HepG2 (cell line): ENCODE data around the gene APOC4.

Source experiments
- CAMTA2 ChIP-seq: sonication (generic); formaldehyde crosslinking; IDR thresholded peaks from 2 replicates; pipeline ENCODE4 v1.4.0; 2020; ENCODE audit warnings: mild to moderate bottlenecking, missing genetic modification reagents, borderline replicate concordance
- MXI1 ChIP-seq: IDR thresholded peaks from 3 replicates; pipeline ENCODE4 v1.6.1; 2012; ENCODE audit warnings: low read depth, low read length, inconsistent platforms, borderline replicate concordance
- POLR2A ChIP-seq, 2 experiments: IDR thresholded peaks; 2 replicates each; pipeline ENCODE4 v1.6.1; 2011; ENCODE audit warnings: low read depth in 2 of 2, low read length in 2 of 2, mild to moderate bottlenecking in 1 of 2, moderate library complexity in 1 of 2; ENCODE audit not compliant: insufficient read depth in 1 of 2
- TCF12 ChIP-seq, 2 experiments: fragments of 450-650 bp in 1 of 2; sonication (generic) in 1 of 2; formaldehyde crosslinking in 1 of 2; IDR thresholded peaks; 2 replicates each; pipeline versions ENCODE4 v1.6.1 to v1.8.0; 2017 to 2022; ENCODE audit warnings: antibody characterized with exemption in 1 of 2, mild to moderate bottlenecking in 1 of 2, missing genetic modification reagents in 1 of 2, moderate library complexity in 1 of 2
- TCF7L2 ChIP-seq: IDR thresholded peaks from 2 replicates; pipeline ENCODE4 v1.6.1; 2011; ENCODE audit warnings: mild to moderate bottlenecking, low read depth, low read length, moderate library complexity
- TF ChIP-seq, protein P1 (sequence below): sonication (generic); formaldehyde crosslinking; IDR thresholded peaks from 2 replicates; pipeline ENCODE4 v1.5.0; 2020; ENCODE audit warnings: mild to moderate bottlenecking, missing genetic modification reagents, moderate library complexity
- TF ChIP-seq, protein P2 (sequence below): sonication (generic); formaldehyde crosslinking; IDR thresholded peaks from 2 replicates; pipeline ENCODE4 v1.8.0; 2022; ENCODE audit warnings: missing genetic modification reagents, low read depth, mild to moderate bottlenecking, borderline replicate concordance
- TF ChIP-seq, protein P3 (sequence below): sonication (generic); formaldehyde crosslinking; conservative IDR thresholded peaks from 2 replicates; pipeline ENCODE4 v1.4.0; 2020; ENCODE audit warnings: missing genetic modification reagents
- TF ChIP-seq, protein P4 (sequence below): sonication (generic); formaldehyde crosslinking; IDR thresholded peaks from 2 replicates; pipeline ENCODE4 v1.4.0; 2020; ENCODE audit warnings: mild to moderate bottlenecking, missing genetic modification reagents

DNA sequence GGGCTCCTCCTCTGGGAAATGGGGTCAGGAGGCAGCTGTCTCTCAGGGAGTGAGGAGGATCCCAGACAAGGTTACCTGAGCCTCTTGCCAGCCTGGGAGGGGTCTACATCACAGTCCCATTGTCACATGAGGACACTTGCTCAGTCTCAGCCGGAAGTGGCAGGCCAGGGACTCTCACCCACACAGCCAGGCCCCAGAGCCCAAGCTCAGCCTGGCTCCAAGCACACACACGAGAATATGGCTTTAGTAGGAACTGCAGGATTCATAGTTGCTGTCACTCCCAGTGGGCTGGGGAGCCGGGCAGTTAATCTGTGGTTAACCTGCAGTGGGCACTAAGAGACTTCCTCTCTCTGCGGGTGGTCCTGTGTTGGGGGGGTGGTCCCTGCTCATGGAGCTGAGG lies 43.4 kb downstream of the APOC4 start:
- TF ChIP-seq TCF7L2, result no peak
- TF ChIP-seq, protein P1, sequence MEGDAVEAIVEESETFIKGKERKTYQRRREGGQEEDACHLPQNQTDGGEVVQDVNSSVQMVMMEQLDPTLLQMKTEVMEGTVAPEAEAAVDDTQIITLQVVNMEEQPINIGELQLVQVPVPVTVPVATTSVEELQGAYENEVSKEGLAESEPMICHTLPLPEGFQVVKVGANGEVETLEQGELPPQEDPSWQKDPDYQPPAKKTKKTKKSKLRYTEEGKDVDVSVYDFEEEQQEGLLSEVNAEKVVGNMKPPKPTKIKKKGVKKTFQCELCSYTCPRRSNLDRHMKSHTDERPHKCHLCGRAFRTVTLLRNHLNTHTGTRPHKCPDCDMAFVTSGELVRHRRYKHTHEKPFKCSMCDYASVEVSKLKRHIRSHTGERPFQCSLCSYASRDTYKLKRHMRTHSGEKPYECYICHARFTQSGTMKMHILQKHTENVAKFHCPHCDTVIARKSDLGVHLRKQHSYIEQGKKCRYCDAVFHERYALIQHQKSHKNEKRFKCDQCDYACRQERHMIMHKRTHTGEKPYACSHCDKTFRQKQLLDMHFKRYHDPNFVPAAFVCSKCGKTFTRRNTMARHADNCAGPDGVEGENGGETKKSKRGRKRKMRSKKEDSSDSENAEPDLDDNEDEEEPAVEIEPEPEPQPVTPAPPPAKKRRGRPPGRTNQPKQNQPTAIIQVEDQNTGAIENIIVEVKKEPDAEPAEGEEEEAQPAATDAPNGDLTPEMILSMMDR (CRISPR knock-in tag), result no peak
- TF ChIP-seq, protein P2, sequence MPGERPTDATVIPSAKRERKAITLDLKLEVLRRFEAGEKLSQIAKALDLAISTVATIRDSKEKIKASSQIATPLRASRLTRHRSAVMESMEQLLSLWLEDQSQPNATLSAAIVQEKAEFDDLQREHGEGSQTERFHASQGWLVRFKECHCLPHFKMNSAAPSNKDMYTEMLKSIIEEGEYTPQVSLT, result no peak
- TF ChIP-seq POLR2A (IDR thresholded peaks at IDR 0.05; ENCODE audit: insufficient read depth in 1 of 2, low read depth in 2 of 2, low read length in 2 of 2), result no peak
- TF ChIP-seq, protein P3, sequence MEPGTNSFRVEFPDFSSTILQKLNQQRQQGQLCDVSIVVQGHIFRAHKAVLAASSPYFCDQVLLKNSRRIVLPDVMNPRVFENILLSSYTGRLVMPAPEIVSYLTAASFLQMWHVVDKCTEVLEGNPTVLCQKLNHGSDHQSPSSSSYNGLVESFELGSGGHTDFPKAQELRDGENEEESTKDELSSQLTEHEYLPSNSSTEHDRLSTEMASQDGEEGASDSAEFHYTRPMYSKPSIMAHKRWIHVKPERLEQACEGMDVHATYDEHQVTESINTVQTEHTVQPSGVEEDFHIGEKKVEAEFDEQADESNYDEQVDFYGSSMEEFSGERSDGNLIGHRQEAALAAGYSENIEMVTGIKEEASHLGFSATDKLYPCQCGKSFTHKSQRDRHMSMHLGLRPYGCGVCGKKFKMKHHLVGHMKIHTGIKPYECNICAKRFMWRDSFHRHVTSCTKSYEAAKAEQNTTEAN (CRISPR knock-in tag), result no peak
- TF ChIP-seq, protein P4, sequence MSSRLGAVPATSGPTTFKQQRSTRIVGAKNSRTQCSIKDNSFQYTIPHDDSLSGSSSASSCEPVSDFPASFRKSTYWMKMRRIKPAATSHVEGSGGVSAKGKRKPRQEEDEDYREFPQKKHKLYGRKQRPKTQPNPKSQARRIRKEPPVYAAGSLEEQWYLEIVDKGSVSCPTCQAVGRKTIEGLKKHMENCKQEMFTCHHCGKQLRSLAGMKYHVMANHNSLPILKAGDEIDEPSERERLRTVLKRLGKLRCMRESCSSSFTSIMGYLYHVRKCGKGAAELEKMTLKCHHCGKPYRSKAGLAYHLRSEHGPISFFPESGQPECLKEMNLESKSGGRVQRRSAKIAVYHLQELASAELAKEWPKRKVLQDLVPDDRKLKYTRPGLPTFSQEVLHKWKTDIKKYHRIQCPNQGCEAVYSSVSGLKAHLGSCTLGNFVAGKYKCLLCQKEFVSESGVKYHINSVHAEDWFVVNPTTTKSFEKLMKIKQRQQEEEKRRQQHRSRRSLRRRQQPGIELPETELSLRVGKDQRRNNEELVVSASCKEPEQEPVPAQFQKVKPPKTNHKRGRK (CRISPR knock-in tag), result no peak
- no peak for TF ChIP-seq MXI1
- TF ChIP-seq TCF12 (IDR thresholded peaks at IDR 0.05), result no peak
- no peak for TF ChIP-seq TCF12 (CRISPR knock-in tag; IDR thresholded peaks at IDR 0.05)
- no peak for TF ChIP-seq CAMTA2 (CRISPR knock-in tag)
